ENCODE results near the gene UGT1A7. TPM values are rescaled to one million over a fixed set of nuclear protein-coding genes. Genes with fewer than 3 reads are reported as not detected.

The UGT1A7 gene
- polyA plus RNA-seq, 1 donor (not counting 4 experiments of a cell fraction or from before 2014, with no cell fraction given) = 0.87 TPM

DNA sequence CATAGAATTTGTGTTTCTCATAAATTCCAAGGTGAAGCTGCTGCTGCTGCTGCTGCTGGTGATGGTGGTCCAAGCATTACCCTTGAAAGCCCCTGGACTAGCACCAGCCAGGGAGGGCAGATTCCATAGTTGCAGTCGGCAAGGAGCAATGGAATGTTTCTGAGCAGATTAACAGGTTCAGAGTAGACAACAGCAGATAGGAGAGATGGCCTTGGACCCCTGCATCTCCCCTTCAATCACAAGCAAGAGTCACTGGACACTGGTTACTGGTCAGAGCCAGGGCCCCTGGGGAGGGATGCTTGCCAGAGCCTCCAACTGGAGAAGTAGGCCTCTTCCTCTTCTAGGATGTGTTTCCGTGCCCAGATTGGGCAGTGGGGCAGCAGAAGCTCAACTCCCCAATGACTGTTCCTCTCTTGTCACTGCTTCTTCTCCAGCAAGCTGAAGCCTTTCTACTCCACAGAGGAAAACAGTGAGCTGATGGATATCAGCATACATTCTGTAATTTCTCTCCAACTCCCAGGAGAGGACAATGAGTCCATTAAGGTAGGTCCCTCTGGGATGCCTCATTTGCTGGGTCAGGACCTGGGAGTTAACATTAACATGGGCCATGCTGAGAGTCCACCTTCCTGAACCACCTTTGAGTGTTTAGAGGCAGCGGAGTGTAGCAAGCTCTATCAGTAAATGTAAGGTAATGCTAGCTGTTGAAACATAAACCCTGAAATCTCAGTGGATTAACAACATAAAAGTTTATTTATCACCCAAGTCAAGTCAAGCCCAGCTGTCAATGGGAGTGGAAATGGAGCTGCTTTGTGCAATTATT lies 131.7 kb downstream of the UGT1A7 start:
- Histone ChIP-seq H4K20me1 (ENCODE audit: control insufficient read depth, extremely low read depth, insufficient read depth, low read length) (no peaks in the 10 kb centered on the region), H3K4me1 (ENCODE audit: control insufficient read depth, extremely low read depth, insufficient read depth, low read length) (no peaks in the 10 kb centered on the region), H3K9me3 (ENCODE audit: control insufficient read depth, low read depth, low read length) (no peaks in the 10 kb centered on the region), H2AFZ (ENCODE audit: control insufficient read depth, low read length) (no peak overlapping the region), H3K27me3 (ENCODE audit: control insufficient read depth, extremely low read depth, insufficient read depth, low read length) (peaks cover 8% of the 10 kb centered on the region), H3K36me3 (ENCODE audit: control insufficient read depth in 2 of 2, extremely low read depth in 1 of 2, insufficient read depth in 2 of 2, low read length in 2 of 2) (no peaks in the 10 kb centered on the region), H3K27ac (ENCODE audit: control insufficient read depth, insufficient read depth, low read length) (no peak overlapping the region), H3K79me2 (ENCODE audit: control insufficient read depth, insufficient read depth, low read length) (no peaks in the 10 kb centered on the region), H3K9me1 (ENCODE audit: control insufficient read depth, extremely low read depth, insufficient read depth, low read length) (no peaks in the 10 kb centered on the region), H3K4me3 (ENCODE audit: control insufficient read depth in 2 of 3, extremely low read depth in 1 of 3, insufficient read depth in 2 of 3, low read depth in 1 of 3, low read length in 3 of 3) (no peak overlapping the region), H3K9ac (ENCODE audit: control insufficient read depth, extremely low read depth, insufficient read depth, low read length) (no peak overlapping the region), H3K4me2 (ENCODE audit: control insufficient read depth, extremely low read depth, insufficient read depth, low read depth, low read length) (no peak overlapping the region)
- no peak for FAIRE-seq
- dilution Hi-C loops (cut with MboI; ENCODE audit: extremely low pct_ligation_motif_present, low sequenced_read_pairs) = no loop called here
- no peak for DNase-seq (ENCODE audit: low read depth, low spot score)
- TF ChIP-seq, protein P1, sequence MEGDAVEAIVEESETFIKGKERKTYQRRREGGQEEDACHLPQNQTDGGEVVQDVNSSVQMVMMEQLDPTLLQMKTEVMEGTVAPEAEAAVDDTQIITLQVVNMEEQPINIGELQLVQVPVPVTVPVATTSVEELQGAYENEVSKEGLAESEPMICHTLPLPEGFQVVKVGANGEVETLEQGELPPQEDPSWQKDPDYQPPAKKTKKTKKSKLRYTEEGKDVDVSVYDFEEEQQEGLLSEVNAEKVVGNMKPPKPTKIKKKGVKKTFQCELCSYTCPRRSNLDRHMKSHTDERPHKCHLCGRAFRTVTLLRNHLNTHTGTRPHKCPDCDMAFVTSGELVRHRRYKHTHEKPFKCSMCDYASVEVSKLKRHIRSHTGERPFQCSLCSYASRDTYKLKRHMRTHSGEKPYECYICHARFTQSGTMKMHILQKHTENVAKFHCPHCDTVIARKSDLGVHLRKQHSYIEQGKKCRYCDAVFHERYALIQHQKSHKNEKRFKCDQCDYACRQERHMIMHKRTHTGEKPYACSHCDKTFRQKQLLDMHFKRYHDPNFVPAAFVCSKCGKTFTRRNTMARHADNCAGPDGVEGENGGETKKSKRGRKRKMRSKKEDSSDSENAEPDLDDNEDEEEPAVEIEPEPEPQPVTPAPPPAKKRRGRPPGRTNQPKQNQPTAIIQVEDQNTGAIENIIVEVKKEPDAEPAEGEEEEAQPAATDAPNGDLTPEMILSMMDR (optimal IDR thresholded peaks at IDR 0.05 in 1 of 3, IDR thresholded peaks at IDR 0.05 in 1 of 3, conservative IDR thresholded peaks at IDR 0.05 in 1 of 3; ENCODE audit: extremely low read depth in 1 of 3, insufficient read depth in 2 of 3, low read length in 3 of 3) = no peak

DNA sequence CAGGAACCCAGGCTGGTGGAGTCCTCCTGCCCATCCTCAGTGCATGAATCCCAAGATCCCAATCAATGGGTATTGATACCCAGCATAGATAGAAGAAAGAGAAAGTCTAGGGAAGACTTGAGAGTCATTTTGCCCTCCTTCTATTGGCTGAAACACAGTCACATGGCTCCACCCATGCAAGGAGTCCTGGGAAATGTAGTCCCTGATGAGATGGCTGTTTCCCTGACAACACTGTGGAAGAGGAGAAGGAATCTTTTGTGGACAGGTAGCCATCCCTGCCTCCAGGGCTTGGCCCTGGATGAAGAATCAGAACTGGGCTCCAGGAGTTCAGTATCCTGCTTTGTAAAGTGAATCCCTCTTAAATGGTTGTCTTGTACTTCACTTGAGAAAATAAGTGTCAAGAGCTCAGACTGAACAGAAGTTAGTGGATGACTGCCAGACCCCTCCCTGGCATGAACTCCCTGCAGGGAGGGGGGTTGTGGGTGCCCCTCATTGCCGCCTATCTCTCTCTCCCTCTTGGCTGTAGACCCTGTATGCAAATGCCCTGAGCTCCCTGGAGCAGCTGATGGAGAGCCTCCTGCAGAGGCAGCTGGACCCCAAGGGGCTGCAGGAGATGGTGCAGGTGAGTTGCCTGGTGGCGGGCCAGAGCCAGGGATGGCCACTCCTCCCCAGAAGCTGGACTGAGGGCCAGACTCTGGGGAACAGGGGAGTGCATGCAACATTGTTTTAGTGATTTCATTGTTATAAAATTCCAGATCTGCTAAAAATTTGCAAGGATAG lies 132.5 kb downstream of the UGT1A7 start:
- no peak for DNase-seq (ENCODE audit: low read depth, low spot score)
- dilution Hi-C loops (cut with MboI; ENCODE audit: extremely low pct_ligation_motif_present, low sequenced_read_pairs) = no loop called here
- no peaks in the 10 kb centered on the region for H3K36me3 ChIP-seq (ENCODE audit: control insufficient read depth in 2 of 2, extremely low read depth in 1 of 2, insufficient read depth in 2 of 2, low read length in 2 of 2)

More for the DNA sequence above, 132.5 kb downstream of the UGT1A7 start:
- Histone ChIP-seq H3K4me2 (ENCODE audit: control insufficient read depth, extremely low read depth, insufficient read depth, low read depth, low read length) (no peak overlapping the region), H3K27me3 (ENCODE audit: control insufficient read depth, extremely low read depth, insufficient read depth, low read length) (peaks cover 8% of the 10 kb centered on the region), H3K4me1 (ENCODE audit: control insufficient read depth, extremely low read depth, insufficient read depth, low read length) (no peaks in the 10 kb centered on the region), H4K20me1 (ENCODE audit: control insufficient read depth, extremely low read depth, insufficient read depth, low read length) (no peaks in the 10 kb centered on the region), H3K4me3 (ENCODE audit: control insufficient read depth in 2 of 3, extremely low read depth in 1 of 3, insufficient read depth in 2 of 3, low read depth in 1 of 3, low read length in 3 of 3) (no peak overlapping the region), H3K9ac (ENCODE audit: control insufficient read depth, extremely low read depth, insufficient read depth, low read length) (no peak overlapping the region), H2AFZ (ENCODE audit: control insufficient read depth, low read length) (no peak overlapping the region), H3K79me2 (ENCODE audit: control insufficient read depth, insufficient read depth, low read length) (no peaks in the 10 kb centered on the region), H3K9me3 (ENCODE audit: control insufficient read depth, low read depth, low read length) (no peaks in the 10 kb centered on the region), H3K9me1 (ENCODE audit: control insufficient read depth, extremely low read depth, insufficient read depth, low read length) (no peaks in the 10 kb centered on the region), H3K27ac (ENCODE audit: control insufficient read depth, insufficient read depth, low read length) (no peak overlapping the region)
- peak; percentile 23 for FAIRE-seq
- TF ChIP-seq, protein P1 (optimal IDR thresholded peaks at IDR 0.05 in 1 of 3, IDR thresholded peaks at IDR 0.05 in 1 of 3, conservative IDR thresholded peaks at IDR 0.05 in 1 of 3; ENCODE audit: extremely low read depth in 1 of 3, insufficient read depth in 2 of 3, low read length in 3 of 3) = no peak
- no peak for TF ChIP-seq EZH2 (IDR thresholded peaks at IDR 0.05; ENCODE audit: low read length)
